B cell (primary cell): ENCODE measurements around the gene FKRP. TPM values are rescaled to one million over a fixed set of nuclear protein-coding genes. Genes with fewer than 3 reads are reported as not detected.

Experiments used
- ATAC-seq: fragments of 200-7000 bp; cut with Tn5 transposase; one replicate; pipeline ENCODE4 v1.10.0; 2021; ENCODE audit warnings: low read depth, mild to moderate bottlenecking, moderate number of reproducible peaks, moderate library complexity
- CTCF ChIA-PET: fragments of 350-600 bp; sonication (Branson Sonifier 250); formaldehyde crosslinking; loops from one replicate; lab custom pipeline; 2021; ENCODE audit warnings: antibody characterized with exemption, inconsistent platforms; lab: Charles Lee
- POLR2A ChIA-PET: fragments of 350-600 bp; sonication (Branson Sonifier 250); formaldehyde crosslinking; loops from one replicate; lab custom pipeline; 2021; ENCODE audit warnings: antibody characterized with exemption; lab: Charles Lee
- DNase-seq: peaks from one replicate; pipeline ENCODE4 v3.0.0; 2013
- H2AFZ ChIP-seq: 2 replicates; pipeline ENCODE4 v1.6.1; 2012; ENCODE audit warnings: mild to moderate bottlenecking, low read depth, low read length; ENCODE audit not compliant: insufficient read depth, poor library complexity, severe bottlenecking
- H3K27ac ChIP-seq, 2 donors: 1 replicate in 1 of 2; 2 replicates in 1 of 2; pipeline ENCODE4 v1.5.1; 2012 to 2013; ENCODE audit warnings: low read length in 2 of 2, mild to moderate bottlenecking in 2 of 2, moderate library complexity in 1 of 2
- H3K27me3 ChIP-seq, 4 experiments: fragments of 200-600 bp in 1 of 4; sonication (generic) in 1 of 4; replicated peaks in 1 of 4; 1 replicate in 2 of 4; 2 replicates in 2 of 4; pipeline versions ENCODE4 v1.6.1 to v1.7.0; 2013 to 2016; ENCODE audit warnings: low read length in 3 of 4, mild to moderate bottlenecking in 2 of 4, mixed read lengths in 1 of 4, moderate library complexity in 1 of 4; ENCODE audit not compliant: insufficient read depth in 4 of 4, control insufficient read depth in 3 of 4; ENCODE audit errors: control extremely low read depth in 1 of 4
- H3K36me3 ChIP-seq, 2 experiments: replicated peaks in 1 of 2; 1 replicate in 1 of 2; 2 replicates in 1 of 2; pipeline versions ENCODE4 v1.6.1 to v1.7.1; 2013; ENCODE audit warnings: low read length in 1 of 2; ENCODE audit not compliant: insufficient read depth in 2 of 2, control insufficient read depth in 1 of 2; ENCODE audit errors: control extremely low read depth in 1 of 2, extremely low read depth in 1 of 2
- H3K4me1 ChIP-seq, 2 donors: fragments of 200-600 bp in 1 of 2; sonication (generic) in 1 of 2; 1 replicate in 1 of 2; 2 replicates in 1 of 2; pipeline versions ENCODE4 v1.5.1 to v1.6.1; 2013 to 2017; ENCODE audit warnings: low read length in 2 of 2; ENCODE audit not compliant: control insufficient read depth in 2 of 2, insufficient read depth in 2 of 2
- H3K4me2 ChIP-seq: replicated peaks from 2 replicates; pipeline ENCODE3; 2012; ENCODE audit warnings: mild to moderate bottlenecking, low read depth, low read length; ENCODE audit not compliant: poor library complexity, severe bottlenecking
- H3K4me3 ChIP-seq, 5 experiments: fragments of 200-600 bp in 1 of 5; sonication (generic) in 1 of 5; 1 replicate in 3 of 5; 2 replicates in 2 of 5; pipeline versions ENCODE4 v1.5.1 to v1.7.0; 2011 to 2016; ENCODE audit warnings: low read length in 4 of 5, mild to moderate bottlenecking in 4 of 5, low read depth in 2 of 5, control low read depth in 1 of 5, moderate library complexity in 1 of 5; ENCODE audit not compliant: insufficient read depth in 1 of 5; ENCODE audit errors: control extremely low read depth in 1 of 5, extremely low read depth in 1 of 5
- H3K79me2 ChIP-seq: fragments of 200-600 bp; sonication (generic); one replicate; pipeline ENCODE4 v1.6.0; 2016; ENCODE audit warnings: low read length; ENCODE audit not compliant: control insufficient read depth, insufficient read depth
- H3K9ac ChIP-seq: fragments of 200-600 bp; sonication (generic); 2 replicates; pipeline ENCODE4 v1.6.1; 2017; ENCODE audit warnings: mild to moderate bottlenecking, low read length, moderate library complexity
- H3K9me3 ChIP-seq, 3 donors: one replicate each; pipeline versions ENCODE4 v1.6.1 to v1.7.1; 2013; ENCODE audit warnings: low read length in 2 of 3; ENCODE audit not compliant: control insufficient read depth in 2 of 3, insufficient read depth in 1 of 3; ENCODE audit errors: control extremely low read depth in 1 of 3
- H4K20me1 ChIP-seq: 2 replicates; pipeline ENCODE4 v1.6.0; 2012; ENCODE audit warnings: mild to moderate bottlenecking, low read length; ENCODE audit not compliant: insufficient read depth, control insufficient read depth, poor library complexity, severe bottlenecking
- H3K27ac Mint-ChIP-seq: one replicate; pipeline ENCODE4 v1.8.0; 2021; ENCODE audit warnings: mixed read lengths
- H3K27me3 Mint-ChIP-seq: one replicate; pipeline ENCODE4 v1.8.0; 2021; ENCODE audit warnings: mixed read lengths
- H3K4me1 Mint-ChIP-seq: one replicate; pipeline ENCODE4 v1.8.0; 2021; ENCODE audit warnings: mixed read lengths
- H3K4me3 Mint-ChIP-seq: one replicate; pipeline ENCODE4 v1.8.0; 2021; ENCODE audit warnings: mixed read lengths
- H3K9me3 Mint-ChIP-seq: one replicate; pipeline ENCODE4 v1.8.0; 2022; ENCODE audit warnings: mixed read lengths; ENCODE audit not compliant: insufficient read depth
- CTCF ChIP-seq: fragments of 200-600 bp; IDR thresholded peaks from one replicate; pipeline ENCODE4 v1.8.0; 2022; ENCODE audit warnings: antibody characterized with exemption, mild to moderate bottlenecking
- EZH2 ChIP-seq: IDR thresholded peaks from 2 replicates; pipeline ENCODE4 v1.6.1; 2012; ENCODE audit warnings: borderline replicate concordance, low read depth, mild to moderate bottlenecking, moderate library complexity, low read length; ENCODE audit not compliant: insufficient read depth, poor library complexity, severe bottlenecking
- WGBS: methylation state at CpG from one replicate; pipeline ENCODE4 v1.1.5; 2013; ENCODE audit warnings: missing lambda C conversion rate; ENCODE audit not compliant: insufficient coverage; 5-methylcytosine and 5-hydroxymethylcytosine counted together
- intact Hi-C: fragments of 100-400 bp; cut with micrococcal nuclease; formaldehyde crosslinking; loops from one replicate; pipeline ENCODE4 v1.10.0; 2022
- polyA plus RNA-seq: library from polyadenylated mRNA; depleted of rRNA; stranded (reverse); fragments of >200 nt; gene quantifications from 2 replicates; pipeline ENCODE4 v1.2.3, GENCODE V29; 2012
- total RNA-seq, 2 donors: library from RNA; stranded (reverse); fragments of 120-200 nt in 1 of 2; gene quantifications; 1 replicate in 1 of 2; 2 replicates in 1 of 2; pipeline versions ENCODE4 v1.2.3 to v1.2.4, GENCODE V29; 2013 to 2022

FKRP gene
- total and polyA plus RNA-seq, 2 donors (not counting 1 experiment from before 2014, with no cell fraction given), result 30.2 to 38.8 TPM

GRCh38 chr19:46731007-46731501 lies 14.8 kb upstream of the FKRP start:
- peaks cover 62% of the 10 kb centered on the region for H4K20me1 ChIP-seq
- no peak overlapping the region for H3K27ac Mint-ChIP-seq
- ATAC-seq, result no peak
- peaks cover 1 to 81% of the 10 kb centered on the region in 2 experiments for H3K36me3 ChIP-seq
- TF ChIP-seq EZH2 (no peak), CTCF (no peak)
- H3K79me2 ChIP-seq, result peaks cover 53% of the 10 kb centered on the region
- CTCF ChIA-PET, result interaction anchor here (0.9 to 14.9 kb wide), 8 partner anchors 13 to 202 kb away, joined by 3 to 353 read pairs (median 8); partner anchors contain the start of genes DACT3 and PRKD2
- peaks cover 10% of the 10 kb centered on the region in 2 donors for H3K4me1 ChIP-seq
- H3K4me2 ChIP-seq, result no peak overlapping the region
- POLR2A ChIA-PET, result interaction anchor here (4.0 kb wide), 1 partner anchor 12 kb away, joined by 12 read pairs; no protein-coding TSS in a partner anchor
- no peaks in the 10 kb centered on the region for H3K9me3 ChIP-seq
- no peak overlapping the region for H3K27ac ChIP-seq
- no peak overlapping the region for H2AFZ ChIP-seq
- DNase-seq, result no peak
- 54% methylated on average over 13 of the region's 14 CpGs for WGBS
- intact Hi-C loops, result no loop called here
- no peak overlapping the region for H3K4me3 ChIP-seq
- H3K27me3 ChIP-seq, result no peaks in the 10 kb centered on the region
- no peaks in the 10 kb centered on the region for H3K27me3 Mint-ChIP-seq
- no peak overlapping the region for H3K4me3 Mint-ChIP-seq
- H3K9ac ChIP-seq, result no peak overlapping the region
- H3K4me1 Mint-ChIP-seq, result peaks cover 26% of the 10 kb centered on the region
- no peaks in the 10 kb centered on the region for H3K9me3 Mint-ChIP-seq

GRCh38 chr19:46731584-46731983 lies 14.3 kb upstream of the FKRP start:
- peaks cover 10% of the 10 kb centered on the region in 2 donors for H3K4me1 ChIP-seq

More at GRCh38 chr19:46731584-46731983, 14.3 kb upstream of the FKRP start:
- ATAC-seq (no peak), DNase-seq (no peak)
- WGBS, result 54% methylated on average over 14 of the region's 14 CpGs
- H3K79me2 ChIP-seq, result peaks cover 50% of the 10 kb centered on the region
- ChIA-PET POLR2A (interaction anchor here (0.6 to 4.0 kb wide), 2 partner anchors 13 to 147 kb away, joined by 8 to 12 read pairs; no protein-coding TSS in a partner anchor), CTCF (interaction anchor here (0.9 to 14.9 kb wide), 7 partner anchors 12 to 203 kb away, joined by 3 to 353 read pairs (median 6); partner anchors contain the start of gene DACT3)
- H3K4me1 Mint-ChIP-seq, result peaks cover 26% of the 10 kb centered on the region
- H3K4me3 Mint-ChIP-seq, result no peak overlapping the region
- intact Hi-C loops, result no loop called here
- H3K27ac ChIP-seq, result no peak overlapping the region
- H3K4me2 ChIP-seq, result no peak overlapping the region
- no peak overlapping the region for H3K4me3 ChIP-seq
- H3K36me3 ChIP-seq, result peaks cover 1 to 79% of the 10 kb centered on the region in 2 experiments
- peaks cover 63% of the 10 kb centered on the region for H4K20me1 ChIP-seq
- H3K9me3 Mint-ChIP-seq, result no peaks in the 10 kb centered on the region
- peak overlapping the region; percentile 27 for H3K27ac Mint-ChIP-seq
- H3K27me3 Mint-ChIP-seq, result no peaks in the 10 kb centered on the region
- H3K9ac ChIP-seq, result no peak overlapping the region
- no peak for TF ChIP-seq CTCF
- H3K9me3 ChIP-seq, result no peaks in the 10 kb centered on the region
- no peaks in the 10 kb centered on the region for H3K27me3 ChIP-seq
- no peak overlapping the region for H2AFZ ChIP-seq
